Liver (tissue), 3 donors: ENCODE measurements around the gene LHX2.

ENCODE experiments used
- NR2F2 ChIP-seq: IDR thresholded peaks from 2 replicates; pipeline ENCODE4 v1.6.1; 2016; ENCODE audit warnings: antibody characterized with exemption
- TAF1 ChIP-seq: conservative IDR thresholded peaks from 2 replicates; pipeline ENCODE4 v1.6.1; 2016; ENCODE audit warnings: antibody characterized with exemption, mild to moderate bottlenecking
- YY1 ChIP-seq: IDR thresholded peaks from 2 replicates; pipeline ENCODE4 v1.6.1; 2016; ENCODE audit warnings: antibody characterized with exemption, mild to moderate bottlenecking
- TF ChIP-seq, protein P1 (sequence below): fragments of 150-350 bp; IDR thresholded peaks from 2 replicates; pipeline ENCODE4 v1.5.1; 2017; ENCODE audit warnings: improper control_type of control experiment, low read depth, low read length; ENCODE audit not compliant: missing input control
- TF ChIP-seq, protein P2 (sequence below): IDR thresholded peaks from 2 replicates; pipeline ENCODE4 v1.6.1; 2016; ENCODE audit warnings: antibody characterized with exemption
- donor health status: healthy.
- donor health status: healthy.

DNA sequence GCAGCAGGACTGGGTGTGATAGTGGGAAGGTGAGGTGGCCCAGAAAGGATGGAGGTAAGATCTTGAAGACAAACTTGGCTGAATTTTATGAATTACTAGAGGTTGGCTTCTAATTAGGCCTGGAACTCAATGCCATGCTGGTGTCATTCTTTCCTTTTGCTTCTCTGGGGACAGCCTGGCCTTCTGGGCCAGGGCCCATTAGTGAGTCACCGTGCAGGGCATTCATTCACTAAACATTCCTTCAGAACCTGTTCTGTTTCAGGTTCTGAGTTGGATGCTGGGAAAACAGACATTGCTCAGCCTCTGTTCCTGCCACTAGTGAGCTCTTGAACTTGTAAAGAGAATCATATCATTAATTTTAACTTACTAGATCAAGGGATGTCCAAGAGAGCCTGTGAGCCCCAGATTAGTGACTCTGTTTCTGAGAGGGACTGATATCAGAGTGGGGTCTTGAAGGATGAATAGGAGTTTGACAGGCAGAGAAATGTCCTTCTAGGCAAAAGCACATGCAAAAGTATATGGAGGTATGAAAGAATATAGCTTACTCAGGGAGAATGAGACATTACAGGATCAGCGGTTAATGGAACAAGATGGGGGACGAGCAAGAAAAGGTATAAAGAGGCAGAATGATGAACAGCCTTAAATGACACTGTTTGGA is 66.5 kb downstream of the LHX2 start:
- TF ChIP-seq, protein P1, sequence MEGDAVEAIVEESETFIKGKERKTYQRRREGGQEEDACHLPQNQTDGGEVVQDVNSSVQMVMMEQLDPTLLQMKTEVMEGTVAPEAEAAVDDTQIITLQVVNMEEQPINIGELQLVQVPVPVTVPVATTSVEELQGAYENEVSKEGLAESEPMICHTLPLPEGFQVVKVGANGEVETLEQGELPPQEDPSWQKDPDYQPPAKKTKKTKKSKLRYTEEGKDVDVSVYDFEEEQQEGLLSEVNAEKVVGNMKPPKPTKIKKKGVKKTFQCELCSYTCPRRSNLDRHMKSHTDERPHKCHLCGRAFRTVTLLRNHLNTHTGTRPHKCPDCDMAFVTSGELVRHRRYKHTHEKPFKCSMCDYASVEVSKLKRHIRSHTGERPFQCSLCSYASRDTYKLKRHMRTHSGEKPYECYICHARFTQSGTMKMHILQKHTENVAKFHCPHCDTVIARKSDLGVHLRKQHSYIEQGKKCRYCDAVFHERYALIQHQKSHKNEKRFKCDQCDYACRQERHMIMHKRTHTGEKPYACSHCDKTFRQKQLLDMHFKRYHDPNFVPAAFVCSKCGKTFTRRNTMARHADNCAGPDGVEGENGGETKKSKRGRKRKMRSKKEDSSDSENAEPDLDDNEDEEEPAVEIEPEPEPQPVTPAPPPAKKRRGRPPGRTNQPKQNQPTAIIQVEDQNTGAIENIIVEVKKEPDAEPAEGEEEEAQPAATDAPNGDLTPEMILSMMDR = no peak
- TF ChIP-seq TAF1 = no peak
- TF ChIP-seq, protein P2, sequence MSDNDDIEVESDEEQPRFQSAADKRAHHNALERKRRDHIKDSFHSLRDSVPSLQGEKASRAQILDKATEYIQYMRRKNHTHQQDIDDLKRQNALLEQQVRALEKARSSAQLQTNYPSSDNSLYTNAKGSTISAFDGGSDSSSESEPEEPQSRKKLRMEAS = no peak
- no peak for TF ChIP-seq NR2F2
- TF ChIP-seq YY1 = no peak
